HG03558 (cell line): Measurements from ENCODE around the gene AFG3L2.
A peak's percentile ranks its signal among the peaks of the same experiment; 100 is the strongest.
"Not testable (repeated sequence)": the region's sequence is repeated elsewhere in the genome, so short reads cannot be mapped to it uniquely, and the experiment has no call there.

Experiments used
- ATAC-seq: cut with Tn5 transposase; IDR thresholded peaks from one replicate; pipeline ENCODE4 v1.9.1; 2021; ENCODE audit warnings: moderate number of reproducible peaks; ENCODE audit not compliant: unreplicated experiment; ENCODE audit errors: extremely low read depth

Gene AFG3L2

DNA sequence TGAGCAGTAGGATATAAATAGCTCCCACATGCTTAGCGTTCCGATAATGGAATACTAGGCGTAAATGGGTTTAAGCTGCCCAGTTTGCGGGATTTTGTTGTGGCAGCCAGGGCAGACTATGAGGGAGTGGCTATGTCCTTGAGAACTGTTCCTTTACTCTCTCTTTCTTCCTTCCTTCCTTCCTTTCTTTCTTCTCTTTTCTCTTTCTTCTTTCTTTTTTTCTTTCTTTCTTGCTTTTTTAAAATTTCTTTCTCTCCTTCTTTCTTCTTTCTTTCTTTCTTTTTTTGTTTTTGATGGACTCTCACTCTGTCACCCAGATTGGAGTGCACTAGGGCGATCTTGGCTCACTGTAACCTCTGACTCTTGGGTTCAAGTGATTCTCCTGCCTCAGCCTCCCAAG lies 21.6 kb upstream of the AFG3L2 start:
- ATAC-seq, result no peak

- no peak for ATAC-seq
Measured at GRCh38 chr18:12397793-12398192, 20.8 kb upstream of the AFG3L2 start.

DNA sequence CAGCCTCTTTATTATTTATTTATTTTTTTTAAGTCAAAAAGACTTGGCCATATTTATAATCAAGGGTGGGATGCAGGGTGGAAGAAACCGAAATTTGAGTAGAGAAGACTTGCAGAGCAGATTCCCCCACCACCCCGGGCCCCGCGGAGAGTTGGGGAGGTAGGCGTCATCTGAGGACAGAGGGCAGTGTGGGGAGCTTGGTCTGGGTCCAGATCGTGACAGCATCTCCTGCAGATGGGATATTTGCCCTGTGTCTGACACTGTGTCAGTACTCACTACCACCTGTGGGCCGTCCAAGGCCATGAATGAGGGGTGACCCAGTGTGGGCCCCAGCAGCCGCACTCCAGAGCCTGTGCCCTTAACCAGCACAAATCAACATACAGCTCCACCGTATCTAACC lies 20.2 kb upstream of the AFG3L2 start:
- no peak for ATAC-seq

GRCh38 chr18:12394428-12394827 lies 17.4 kb upstream of the AFG3L2 start:
- no peak for ATAC-seq

GRCh38 chr18:12393998-12394397 lies 17.0 kb upstream of the AFG3L2 start:
- no peak for ATAC-seq

- no peak for ATAC-seq
Measured at GRCh38 chr18:12393510-12393909, 16.5 kb upstream of the AFG3L2 start.

- ATAC-seq, result no peak
Measured at GRCh38 chr18:12391487-12392165, 14.6 kb upstream of the AFG3L2 start.

GRCh38 chr18:12388442-12388841 lies 11.4 kb upstream of the AFG3L2 start:
- ATAC-seq, result no peak

DNA sequence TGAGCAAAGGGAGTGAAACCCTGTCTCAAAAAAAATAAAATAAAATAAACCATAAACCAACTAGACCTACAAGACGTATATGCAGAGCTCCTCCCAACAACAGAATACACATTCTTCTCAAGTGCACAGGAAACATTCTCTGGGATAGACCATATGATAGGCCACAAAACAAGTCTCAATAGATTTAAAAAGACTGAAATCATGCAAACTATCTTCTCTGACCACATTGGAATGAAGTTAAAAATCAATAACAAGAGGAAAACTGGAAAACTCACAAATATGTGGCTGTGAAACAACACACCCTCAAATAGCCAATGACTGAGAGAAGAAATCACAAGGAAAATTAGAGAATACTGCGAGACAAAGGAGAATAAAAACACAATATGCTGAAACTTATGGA lies 7.2 kb upstream of the AFG3L2 start:
- no peak for ATAC-seq

DNA sequence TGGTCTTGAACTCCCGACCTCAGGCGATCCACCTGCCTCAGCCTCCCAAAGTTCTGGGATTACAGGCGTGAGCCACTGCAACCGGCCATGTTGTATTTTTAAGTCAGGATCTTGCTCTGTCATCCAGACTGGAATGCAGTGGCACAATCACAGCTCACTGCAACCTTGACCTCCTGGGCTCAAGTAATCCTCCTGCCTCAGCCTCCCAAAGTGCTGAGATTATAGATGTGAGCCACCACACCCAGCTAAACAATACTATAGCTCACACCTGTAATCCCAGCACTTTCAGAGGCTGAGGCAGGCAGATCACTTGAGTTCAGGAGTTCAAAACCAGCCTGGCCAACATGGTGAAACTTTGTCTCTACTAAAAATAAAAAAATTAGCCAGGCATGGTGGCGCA lies 6.7 kb upstream of the AFG3L2 start:
- not testable (repeated sequence) for ATAC-seq

DNA sequence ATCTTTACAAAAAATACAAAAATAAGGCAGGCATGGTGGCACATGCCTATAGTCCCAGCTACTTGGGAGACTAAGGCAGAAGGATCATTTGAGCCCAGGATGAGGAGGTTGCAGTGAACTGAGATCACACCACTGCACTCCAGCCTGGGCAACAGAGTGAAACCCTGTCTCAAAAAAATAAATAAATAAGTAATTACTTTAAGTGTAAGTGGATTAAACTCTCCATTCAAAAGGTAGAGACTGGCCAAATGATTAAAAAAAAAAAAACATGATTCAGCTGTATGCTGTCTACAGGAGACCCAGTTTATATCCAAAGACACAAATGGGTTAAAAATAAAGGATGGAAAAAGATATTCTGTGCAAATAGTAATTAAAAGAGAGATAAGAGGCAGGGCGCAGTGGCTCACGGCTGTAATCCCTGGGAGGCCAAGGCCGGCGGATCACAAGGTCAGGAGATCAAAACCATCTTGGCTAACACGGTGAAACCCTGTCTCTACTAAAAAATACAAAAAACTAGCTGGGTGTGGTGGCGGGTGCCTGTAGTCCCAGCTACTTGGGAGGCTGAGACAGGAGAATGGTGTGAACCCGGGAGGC lies 5.3 kb upstream of the AFG3L2 start:
- not testable (repeated sequence) for ATAC-seq

DNA sequence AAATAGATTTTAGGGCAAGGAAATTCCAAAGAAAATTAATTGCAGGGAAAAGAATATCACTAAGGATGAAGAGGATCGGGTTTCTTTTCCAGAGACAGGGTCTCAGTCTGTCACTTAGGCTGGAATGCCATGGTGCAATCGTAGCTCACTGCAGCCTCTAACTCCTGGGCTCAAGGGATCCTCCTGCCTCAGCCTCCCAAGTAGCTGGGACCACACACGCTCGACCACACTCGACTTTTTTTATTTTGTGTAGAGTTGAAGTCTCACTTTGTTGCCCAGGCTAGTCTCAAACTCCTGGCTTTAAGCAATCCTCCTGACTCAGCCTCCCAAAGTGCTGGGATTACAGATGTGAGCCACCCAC lies 1.2 kb upstream of the AFG3L2 start:
- not testable (repeated sequence) for ATAC-seq

DNA sequence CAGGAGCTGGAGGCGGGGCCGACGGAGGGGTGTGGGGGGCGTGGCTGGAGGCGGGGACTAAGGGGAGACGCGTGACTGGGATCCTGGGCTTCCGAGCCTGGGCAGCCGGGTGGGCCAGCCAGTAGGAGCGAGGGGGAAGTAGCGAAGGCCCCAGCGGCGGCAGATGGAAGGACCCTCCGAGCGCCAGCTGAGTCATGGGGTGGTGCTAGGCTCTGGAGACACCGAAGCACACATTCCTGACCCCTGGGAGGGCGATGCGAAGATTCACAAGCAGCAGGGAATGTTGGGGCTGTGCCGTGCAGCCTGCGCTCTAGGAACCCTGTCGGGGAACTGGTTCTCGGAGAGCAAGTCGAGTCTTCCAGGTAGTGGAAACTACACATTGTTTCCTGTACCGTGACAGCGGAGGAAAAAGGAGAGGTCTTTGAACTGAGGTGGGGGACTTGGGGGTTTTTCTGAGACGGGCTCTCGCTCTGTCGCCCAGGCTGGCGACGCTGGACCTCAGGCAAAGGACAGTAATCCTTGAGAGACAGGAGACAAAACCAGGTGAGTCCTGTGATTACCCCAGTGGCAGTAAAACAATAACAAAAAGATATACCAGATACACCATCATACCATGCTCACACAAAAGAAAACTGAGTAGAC lies 650 bp upstream of the AFG3L2 start:
- peak; percentile 19 for ATAC-seq

DNA sequence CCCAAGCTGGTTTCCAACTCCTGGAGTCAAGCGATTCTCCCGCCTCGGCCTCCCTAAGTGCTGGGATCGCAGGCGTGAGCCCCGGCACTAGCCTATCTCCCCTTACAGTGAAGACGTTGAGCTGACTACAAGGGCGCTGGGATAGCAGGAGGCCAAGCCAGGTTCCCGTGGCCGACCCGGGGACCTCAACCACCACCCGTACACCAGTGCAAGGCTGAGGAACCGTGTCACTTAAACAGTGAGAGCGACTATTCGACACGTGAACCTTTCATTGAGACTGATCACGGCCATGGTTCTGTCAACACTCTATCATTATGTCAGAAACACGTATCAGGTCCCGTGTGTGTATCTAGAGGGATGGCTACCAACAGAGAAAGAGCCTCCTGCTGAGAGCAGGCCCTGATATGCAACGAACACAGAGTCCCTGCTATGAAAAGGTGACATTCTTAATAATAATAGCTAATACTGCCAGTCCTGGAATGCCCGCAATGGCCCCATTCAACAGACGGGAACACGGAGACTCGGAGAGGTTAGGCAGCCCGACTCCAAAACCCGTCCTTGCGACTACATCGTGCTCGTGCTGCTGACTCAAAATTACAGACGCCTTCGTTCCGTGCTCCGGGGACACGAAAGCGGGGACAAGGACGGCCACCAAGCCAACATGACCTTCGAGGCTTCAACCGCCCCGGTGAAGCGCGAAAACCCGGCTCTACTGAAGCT lies 833 bp downstream of the AFG3L2 start:
- no peak for ATAC-seq

GRCh38 chr18:12374401-12374800 lies 2.6 kb downstream of the AFG3L2 start:
- ATAC-seq, result no peak

- no peak for ATAC-seq
Measured at GRCh38 chr18:12373771-12374116, 3.3 kb downstream of the AFG3L2 start.

- no peak for ATAC-seq
Measured at GRCh38 chr18:12373116-12373770, 3.8 kb downstream of the AFG3L2 start.

- ATAC-seq, result no peak
Measured at GRCh38 chr18:12372406-12372805, 4.6 kb downstream of the AFG3L2 start.

- no peak for ATAC-seq
Measured at GRCh38 chr18:12371590-12371989, 5.4 kb downstream of the AFG3L2 start.

DNA sequence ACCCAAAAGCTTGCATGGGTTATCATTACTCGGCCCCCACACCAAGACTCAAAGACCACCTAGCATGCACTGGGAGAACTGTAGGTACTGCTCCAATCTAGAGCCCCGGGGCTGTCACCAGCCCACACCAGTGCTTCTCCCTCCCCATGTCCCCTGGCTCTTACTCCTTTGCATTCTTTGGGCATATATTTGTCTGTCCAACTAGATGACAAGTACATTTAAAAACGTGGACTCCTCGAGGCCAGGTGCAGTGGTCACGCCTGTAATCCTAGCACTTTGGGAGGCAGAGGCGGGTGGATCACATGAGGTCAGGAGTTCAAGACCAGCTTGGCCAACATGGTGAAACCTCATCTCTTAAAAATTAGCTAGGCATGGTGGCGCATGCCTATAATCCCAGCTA lies 7.8 kb downstream of the AFG3L2 start:
- ATAC-seq, result no peak

- ATAC-seq, result no peak
Measured at GRCh38 chr18:12366784-12367183, 10.2 kb downstream of the AFG3L2 start.
